GM12891 (cell line): ENCODE measurements around the gene GJB1.

ENCODE experiments used
- PAX5 ChIP-seq: IDR thresholded peaks from 2 replicates; pipeline ENCODE4 v1.6.1; 2011; ENCODE audit warnings: low read length, moderate library complexity, mild to moderate bottlenecking; ENCODE audit not compliant: insufficient read depth, severe bottlenecking
- POLR2A ChIP-seq: IDR thresholded peaks from 2 replicates; pipeline ENCODE4 v1.6.1; 2011; ENCODE audit warnings: low read depth, low read length, control low read depth
- POLR2AphosphoS5 ChIP-seq: IDR thresholded peaks from 2 replicates; pipeline ENCODE4 v1.6.1; 2011; ENCODE audit warnings: low read depth, low read length, control low read depth
- POU2F2 ChIP-seq: IDR thresholded peaks from 2 replicates; pipeline ENCODE4 v1.6.1; 2011; ENCODE audit warnings: low read depth, mild to moderate bottlenecking, control low read depth, low read length, moderate library complexity
- TAF1 ChIP-seq: IDR thresholded peaks from 2 replicates; pipeline ENCODE4 v1.6.1; 2011; ENCODE audit warnings: low read depth, low read length, control low read depth

GRCh38 chrX:71214604-71215337 is 8.3 kb upstream of the GJB1 start:
- TF ChIP-seq POLR2A (no peak), PAX5 (no peak), POLR2AphosphoS5 (no peak), TAF1 (no peak), POU2F2 (no peak)
